RPMI7951 (cell line): ENCODE results near the gene MYRIP. TPM values are rescaled to one million over a fixed set of nuclear protein-coding genes. Genes with fewer than 3 reads are reported as not detected.
"Not testable (repeated sequence)": the region's sequence is repeated elsewhere in the genome, so short reads cannot be mapped to it uniquely, and the experiment has no call there.

Source experiments
- DNase-seq: peaks from one replicate; pipeline ENCODE4 v3.0.0-alpha.2; 2012; ENCODE audit warnings: low read depth
- total RNA-seq: library from RNA; depleted of rRNA; stranded (reverse); fragments of >200 nt; shearing (Covaris generic); gene quantifications from 2 replicates; pipeline ENCODE4 v1.2.3, GENCODE V29; 2014

The MYRIP gene
- total RNA-seq, 1 experiment from 2014 or later, result not detected

DNA sequence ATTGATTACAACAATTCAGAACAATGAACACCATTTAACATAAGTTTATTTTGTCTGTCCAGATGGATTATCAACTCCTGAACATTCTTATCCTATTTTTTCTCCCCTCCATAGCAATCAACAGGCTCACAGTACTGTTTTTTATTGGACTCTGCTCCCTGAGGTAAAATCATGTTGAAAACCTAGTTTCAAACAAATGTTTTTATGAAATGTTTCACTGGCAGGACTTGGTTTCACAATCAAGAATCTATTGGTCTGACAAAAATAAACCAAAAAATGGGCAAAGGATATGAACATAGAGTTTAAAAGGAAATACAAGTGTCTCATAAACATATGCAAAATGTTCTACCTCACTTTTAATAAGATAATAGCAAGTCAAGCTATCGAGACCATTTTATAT, 2.6 kb upstream of the MYRIP start:
- DNase-seq, result no peak

DNA sequence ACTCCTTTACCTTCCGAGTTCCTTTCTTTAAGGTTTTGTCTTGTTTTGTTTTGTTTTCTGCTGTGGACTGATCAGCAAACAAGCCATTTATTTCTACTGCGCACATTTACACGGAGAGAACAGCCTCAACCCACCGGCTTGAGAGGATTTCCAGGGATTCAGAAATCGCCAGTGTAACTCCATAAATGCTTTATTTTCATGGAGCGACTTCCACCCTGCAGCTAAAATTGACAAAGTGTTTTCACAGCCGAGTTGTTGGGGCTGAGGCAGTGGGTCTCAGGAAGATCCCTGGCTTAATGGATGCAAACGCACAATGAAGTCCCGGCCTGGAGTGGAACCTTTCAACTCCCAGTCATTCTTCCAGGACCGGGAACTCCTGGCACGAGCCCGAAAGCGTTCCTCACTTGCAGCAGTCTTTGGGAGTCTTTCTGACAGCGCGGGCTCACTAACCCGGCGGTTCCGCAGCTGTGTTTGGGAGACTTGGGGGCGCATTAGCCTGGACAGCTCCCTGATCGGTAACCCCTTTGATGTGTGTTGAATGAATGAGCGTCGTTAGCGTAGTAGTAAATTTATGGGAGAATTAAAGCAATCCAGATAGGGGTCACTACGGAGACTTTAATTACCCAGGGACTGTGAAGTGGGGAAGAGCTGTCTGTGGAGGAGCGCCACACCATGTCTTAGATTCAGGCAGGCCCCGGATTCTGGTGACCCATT, 785 bp upstream of the MYRIP start:
- no peak for DNase-seq

DNA sequence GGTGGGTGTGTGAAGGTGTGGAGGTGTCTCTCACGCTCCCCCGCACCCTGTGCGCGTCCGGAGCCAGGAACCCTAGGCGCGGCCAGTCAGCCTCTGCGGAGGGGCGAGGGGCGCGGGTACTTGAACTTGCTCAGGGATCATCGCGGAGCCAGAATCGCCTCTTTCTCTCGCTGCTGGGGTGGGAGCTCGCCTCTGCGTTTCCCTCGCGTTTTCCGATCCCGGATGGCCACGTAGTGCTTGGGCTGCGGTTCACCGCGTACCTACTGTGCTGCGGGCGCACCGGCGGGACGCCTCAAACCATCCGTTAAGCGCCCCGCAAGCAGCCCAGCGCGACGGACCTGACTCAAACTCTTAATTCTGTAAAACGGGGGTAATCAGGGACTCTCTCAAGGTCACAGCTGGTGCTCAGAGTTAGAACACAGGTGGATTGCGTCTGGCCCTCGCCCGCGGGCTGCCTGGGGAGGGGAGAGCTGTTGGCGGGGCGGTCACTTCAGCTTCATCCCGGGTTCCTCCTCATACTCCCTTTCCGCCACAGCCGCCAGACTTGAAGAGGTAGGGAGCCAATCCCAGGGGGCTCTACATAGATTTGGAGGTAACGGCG, 686 bp downstream of the MYRIP start:
- DNase-seq, result no peak

DNA sequence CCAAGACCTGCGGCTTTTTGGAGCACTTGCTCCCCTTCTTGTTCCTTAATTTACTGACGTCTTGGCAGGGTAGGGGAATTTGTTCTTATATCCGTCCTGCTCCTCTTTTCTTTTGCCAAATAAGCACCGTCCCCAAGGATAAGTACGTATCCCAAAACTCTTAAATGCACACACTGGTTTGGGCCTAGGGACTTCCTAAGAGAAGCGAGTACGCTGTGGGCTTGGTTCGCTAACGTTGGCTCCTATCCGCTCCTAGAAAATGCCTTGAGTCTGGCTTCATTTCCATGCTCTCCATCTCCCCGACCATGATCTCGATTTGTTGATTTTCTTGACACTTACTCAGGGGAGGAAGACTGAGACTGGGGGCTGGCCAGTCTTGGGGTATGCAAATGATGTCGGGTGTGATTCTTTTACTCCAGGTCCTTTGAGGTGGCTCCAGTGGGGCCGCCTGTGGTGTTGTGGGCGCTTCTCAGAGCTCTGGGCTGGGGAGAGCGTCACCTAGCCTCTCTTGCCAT, 1.3 kb downstream of the MYRIP start:
- DNase-seq, result no peak

DNA sequence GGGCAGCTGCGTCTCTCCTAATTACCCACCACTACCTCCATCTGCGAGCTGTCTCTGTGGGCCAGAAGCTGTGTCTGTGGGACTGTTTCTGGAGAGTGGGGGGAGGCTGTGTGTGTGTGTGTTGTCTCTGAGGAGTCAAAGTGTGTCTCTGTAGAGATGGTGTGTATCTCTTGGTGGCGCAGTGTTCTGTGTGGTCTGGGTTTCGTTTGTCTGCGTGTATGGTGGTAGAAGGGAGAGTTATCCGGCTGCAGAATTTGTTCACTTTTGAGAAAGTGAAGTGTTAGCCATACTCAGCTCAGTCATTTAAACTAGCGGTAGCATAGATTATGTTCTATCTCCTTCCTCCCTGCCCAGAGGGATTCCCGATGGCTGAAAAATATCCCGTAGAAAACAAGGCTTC, 2.2 kb downstream of the MYRIP start:
- DNase-seq, result no peak

DNA sequence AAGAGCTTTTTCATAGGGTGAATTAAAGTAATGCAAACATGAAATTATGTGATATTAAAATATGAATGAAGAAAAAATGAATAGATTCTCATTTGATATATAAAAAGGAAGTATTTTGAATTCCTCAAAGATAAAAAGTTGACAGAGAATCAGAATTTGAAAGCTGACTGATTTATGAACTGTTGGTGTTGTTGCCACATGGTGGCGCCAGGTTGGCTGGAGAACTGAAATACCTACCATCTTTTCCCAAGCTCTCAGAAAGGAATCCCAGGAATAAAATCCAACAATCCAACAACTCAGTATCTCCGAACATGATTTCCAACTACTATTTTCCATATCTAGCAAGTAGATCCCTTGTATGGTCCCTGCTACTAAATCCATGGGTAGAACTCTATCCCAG, 3.1 kb downstream of the MYRIP start:
- no peak for DNase-seq

DNA sequence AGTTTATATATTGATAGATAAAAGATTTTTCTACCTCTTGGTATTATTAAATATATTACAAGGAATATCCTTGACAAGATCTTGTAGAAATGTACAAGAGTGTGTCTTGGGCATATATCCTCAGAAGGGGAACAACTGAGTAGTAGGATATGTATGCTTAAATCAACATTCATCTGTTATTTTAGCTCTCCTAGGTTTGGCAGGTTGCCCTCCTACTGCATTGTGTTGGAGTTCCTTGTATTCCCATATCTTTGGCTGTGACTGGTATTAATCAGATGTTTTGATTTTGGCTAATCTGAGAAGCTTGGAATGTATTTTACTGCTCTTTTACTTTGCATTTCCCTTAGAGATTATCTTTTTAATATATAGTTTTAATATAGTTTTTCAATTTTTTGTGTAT, 4.6 kb downstream of the MYRIP start:
- no peak for DNase-seq

DNA sequence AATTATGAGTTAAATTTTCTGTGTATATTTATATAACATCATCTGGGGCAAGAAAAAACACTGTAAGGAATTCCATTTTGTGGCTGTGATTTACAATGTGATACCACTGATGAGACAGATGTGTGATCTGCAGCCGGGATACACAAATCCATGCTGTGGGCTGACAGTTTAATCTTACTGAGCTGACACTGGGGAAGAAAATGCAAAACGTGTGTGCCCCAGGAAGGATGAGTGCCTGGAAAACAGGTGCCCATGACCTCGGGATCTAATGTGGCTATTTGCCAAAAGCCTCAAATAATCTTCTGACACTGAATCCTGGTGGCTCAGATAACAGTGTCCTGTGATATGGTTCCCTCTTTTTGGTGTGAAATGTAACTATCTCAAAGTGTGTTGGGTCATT, 10.5 kb downstream of the MYRIP start:
- DNase-seq, result no peak

DNA sequence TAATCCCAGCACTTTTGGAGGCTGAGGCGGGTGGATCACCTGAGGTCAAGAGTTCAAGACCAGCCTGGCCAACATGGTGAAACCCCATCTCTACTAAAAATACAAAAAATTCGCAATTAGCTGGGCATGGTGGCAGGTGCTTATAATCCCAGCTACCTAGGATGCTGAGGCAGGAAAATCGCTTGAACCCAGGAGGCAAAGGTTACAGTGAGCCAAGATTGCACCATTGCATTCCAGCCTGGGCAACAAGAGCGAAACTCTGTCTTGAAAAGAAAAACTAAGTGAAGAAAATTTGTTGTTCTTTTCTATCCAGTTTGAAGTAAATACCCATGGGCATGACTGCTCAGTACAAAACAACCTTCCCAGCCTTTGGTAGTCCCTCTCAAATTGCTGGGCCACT, 24.4 kb downstream of the MYRIP start:
- DNase-seq, result not testable (repeated sequence)

DNA sequence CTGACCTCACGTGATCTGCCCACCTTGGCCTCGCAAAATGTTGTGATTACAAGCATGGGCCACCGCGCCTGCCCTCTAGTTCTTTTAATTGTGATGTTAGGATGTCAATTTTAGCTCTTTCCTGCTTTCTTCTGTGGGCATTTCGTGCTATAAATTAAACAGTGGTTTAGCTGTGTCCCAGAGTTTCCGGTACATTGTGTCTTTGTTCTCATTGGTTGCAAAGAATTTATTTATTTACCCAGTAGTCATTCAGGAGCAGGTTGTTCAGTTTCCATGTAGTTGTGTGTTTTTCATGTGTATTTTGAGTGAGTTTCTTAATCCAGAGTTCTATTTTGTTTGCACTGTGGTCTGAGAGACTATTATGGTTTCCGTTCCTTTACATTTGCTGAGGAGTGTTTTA, 30.1 kb downstream of the MYRIP start:
- DNase-seq, result no peak

DNA sequence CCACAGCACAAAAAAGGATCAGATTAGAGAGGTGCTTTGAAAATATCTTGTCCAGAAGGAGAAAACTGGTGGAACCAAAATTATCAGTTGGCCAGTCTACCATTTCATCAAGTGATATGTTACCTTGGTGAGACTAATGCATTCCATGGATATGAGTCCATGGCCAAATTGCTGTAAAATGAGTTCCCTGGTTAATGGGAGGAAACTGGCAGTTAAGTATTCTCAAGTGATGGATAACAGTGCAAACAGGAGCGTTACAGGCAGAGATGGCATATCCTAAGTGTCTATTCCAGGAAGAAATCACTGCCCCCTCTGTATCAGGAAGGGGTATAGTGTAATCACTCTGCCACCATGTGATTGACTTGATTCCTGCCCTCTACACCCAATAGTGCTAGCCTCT, 34.0 kb downstream of the MYRIP start:
- DNase-seq, result no peak

DNA sequence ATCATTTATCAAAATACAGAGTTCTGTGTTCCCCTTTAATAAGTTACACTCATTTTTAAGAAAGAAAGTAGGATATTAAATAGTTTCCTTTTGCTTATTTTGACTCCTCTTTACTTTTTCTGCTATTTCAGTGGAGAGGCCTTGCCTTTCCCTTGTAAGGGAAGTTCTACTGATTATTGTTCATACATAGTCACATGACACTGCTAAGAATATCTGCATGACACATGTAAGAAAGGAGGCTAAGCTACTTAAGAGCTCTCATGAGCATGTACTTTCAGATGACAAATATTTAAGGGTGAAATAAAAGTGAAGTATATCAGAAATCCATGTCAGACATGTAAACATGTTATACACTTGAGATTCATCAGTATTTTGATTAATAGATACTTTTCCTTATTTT, 39.0 kb downstream of the MYRIP start:
- no peak for DNase-seq

DNA sequence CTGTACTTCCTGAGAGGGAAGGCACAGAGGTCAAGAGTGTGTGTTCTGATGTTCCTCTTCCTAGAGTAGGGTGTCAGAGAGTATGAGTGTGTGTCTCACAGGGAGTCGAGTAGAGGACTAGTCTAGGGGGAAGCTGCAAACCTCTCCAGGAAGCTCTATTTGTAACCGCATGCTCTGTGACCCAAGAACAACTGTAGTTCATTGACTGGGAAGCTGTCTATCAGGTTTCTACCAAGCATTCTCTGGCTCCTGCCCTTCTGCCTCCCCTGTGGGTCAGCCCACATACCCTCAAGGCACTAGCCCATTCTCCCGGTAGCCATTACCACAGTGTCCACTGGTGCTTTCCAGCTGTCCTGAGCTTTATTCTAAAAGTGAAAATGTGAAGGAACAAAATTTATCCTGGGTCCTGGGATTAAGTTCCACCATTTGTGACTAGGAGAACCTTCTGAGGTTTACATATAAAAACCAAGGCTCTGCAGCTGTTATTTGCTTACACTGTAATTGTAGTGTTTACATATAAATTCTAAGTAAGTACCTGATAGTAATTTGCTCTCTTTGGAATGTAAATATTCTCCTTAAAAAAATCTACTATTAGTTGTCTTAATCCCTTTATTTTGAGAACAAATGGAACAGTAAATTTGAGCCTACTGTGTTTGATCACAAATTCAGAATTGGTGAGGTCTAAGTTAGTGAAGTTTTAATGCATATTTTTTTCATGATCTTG, 40.7 kb downstream of the MYRIP start:
- DNase-seq, result no peak

DNA sequence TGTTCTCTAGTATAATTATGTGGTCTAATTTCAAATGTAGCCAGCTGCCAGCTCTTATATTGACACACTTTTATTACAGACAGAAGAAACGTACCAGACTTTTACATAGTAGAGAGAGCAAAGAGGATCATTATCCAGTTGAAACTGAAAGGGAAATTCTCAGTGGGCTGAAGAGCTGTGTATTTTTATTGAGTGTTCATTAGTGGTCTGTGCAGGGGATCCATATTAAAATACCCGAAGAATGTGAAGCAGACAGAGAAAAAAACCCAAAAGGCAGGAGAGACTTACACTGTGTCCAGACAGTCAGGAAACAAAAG, 41.3 kb downstream of the MYRIP start:
- no peak for DNase-seq

DNA sequence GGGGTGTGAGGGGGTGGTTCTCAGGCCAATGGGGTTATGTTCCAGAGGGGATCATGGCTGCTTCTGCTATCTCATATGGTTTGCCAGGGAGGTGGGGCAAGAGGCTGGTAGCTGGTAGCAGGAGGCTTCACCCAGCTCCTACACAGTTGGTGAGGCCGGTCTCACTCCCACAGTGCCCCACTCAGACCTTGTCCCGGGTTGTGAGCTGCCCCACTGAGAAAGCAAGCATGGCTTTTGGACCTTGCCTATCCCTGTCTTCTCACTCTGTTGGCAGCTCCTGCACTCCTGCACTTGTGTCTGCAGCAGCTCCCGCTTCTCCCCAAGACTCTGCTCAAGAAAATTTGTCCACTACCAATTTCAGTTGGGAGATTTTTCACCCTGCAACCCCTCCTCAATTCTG, 46.1 kb downstream of the MYRIP start:
- DNase-seq, result no peak

DNA sequence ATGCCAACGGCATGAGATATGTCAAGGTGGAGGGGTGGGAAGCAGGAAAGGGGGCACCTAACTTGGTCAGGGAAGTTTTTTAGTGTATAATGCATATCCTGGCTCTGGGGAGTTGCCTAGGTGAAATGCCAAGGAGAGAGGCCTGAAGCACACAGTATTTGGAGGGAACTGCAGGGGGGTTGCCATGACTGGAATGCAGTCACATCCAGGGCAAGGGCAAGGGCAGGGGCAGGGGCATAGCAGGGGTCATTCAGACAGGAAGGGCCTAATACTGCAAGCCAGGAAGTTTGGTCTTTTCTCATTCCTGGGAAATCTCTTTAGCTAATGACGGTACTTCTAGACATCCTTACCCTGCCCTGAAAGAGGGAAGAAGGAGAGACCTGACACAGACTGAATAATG, 60.5 kb downstream of the MYRIP start:
- no peak for DNase-seq

DNA sequence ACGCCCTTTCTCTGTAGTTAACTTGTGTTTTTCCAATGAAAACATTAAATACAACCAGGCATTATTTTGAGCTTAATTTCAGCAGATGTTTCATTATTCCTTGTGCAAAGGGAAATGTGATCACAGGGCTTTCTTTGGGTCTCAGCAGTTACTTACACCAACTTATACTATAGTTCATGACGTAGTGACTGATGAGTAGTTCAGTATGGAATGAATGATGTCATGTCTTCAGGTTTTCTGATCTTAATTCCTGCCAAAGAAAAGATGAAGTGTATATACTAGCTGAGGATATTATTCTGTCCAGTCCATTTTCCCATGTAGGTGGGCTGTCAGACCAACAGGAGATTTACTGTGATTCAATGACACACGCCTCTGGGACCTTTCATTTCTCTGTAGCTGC, 61.3 kb downstream of the MYRIP start:
- no peak for DNase-seq

DNA sequence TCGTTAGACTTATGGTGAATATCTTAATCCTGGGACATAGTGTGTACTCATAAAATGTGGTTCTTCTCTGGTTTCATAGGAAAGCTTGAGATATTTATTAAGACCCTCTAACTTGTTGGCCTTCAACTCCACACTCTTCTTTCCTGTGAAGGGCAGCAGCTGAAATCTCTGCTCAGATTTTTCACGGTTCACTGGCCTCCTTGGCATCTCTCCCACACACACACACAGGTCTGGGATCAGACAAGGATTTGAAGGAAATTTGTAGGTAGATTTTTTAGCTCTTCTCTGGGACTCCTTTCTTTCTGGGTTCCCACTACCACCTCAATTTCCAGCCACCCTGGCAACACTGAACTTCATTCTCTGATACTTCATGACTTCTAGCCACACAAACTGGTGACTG, 70.2 kb downstream of the MYRIP start:
- DNase-seq, result no peak

DNA sequence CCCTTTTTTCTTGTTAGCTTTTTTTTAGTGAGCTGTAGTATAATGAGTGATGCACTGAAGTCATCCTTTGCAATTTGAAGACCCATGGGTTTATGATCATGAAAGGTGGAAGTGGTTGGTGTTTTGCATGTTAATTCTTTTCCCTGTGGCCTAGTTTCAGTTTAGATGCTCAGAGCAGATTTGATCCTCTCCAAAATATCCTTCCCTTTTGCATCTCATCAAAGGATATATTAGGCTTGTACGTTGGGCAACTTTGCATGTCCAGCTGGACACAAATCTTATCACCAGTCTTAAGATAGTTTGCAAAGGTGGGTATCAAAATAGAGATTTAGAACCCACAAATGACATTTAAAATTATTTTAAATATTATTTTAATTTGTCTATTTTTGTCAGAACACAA, 72.7 kb downstream of the MYRIP start:
- no peak for DNase-seq

DNA sequence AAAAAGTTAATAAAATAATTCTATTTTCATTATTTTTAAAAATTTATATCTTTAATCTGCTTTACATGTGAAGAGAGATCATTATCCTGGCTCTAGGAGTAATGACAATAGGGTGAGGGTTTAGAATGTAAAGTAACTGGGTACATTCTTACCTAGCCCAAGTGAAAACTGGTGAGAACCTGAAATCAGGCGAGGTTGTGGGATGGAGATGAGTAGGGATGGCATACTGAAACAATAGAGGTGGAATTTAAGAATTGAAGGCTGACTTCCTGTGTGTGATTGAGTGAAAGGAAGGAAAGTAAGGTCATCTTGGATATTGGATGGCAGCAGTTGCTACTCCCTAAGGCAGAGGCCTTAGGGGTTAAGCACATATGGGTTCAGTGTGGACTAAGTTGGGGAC, 82.7 kb downstream of the MYRIP start:
- no peak for DNase-seq

DNA sequence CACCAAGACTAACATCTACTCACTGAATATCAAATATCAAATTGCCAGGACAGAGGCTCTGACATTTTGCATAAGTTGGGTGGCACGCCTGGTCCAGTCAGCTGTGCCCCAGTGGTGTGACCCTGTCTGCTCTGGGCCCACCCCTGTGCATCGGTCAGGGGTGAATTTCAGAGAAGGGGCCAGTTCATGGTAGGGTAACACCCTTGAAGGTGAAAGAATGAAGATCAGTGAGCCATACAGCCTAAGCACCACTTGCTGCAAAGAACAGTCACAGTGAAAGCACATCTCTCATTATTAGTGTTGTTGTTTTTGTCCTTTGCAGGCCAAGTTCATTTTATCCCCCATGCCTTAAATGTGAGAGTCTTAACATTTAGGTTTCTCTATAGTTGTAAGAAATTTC, 86.8 kb downstream of the MYRIP start:
- DNase-seq, result no peak

DNA sequence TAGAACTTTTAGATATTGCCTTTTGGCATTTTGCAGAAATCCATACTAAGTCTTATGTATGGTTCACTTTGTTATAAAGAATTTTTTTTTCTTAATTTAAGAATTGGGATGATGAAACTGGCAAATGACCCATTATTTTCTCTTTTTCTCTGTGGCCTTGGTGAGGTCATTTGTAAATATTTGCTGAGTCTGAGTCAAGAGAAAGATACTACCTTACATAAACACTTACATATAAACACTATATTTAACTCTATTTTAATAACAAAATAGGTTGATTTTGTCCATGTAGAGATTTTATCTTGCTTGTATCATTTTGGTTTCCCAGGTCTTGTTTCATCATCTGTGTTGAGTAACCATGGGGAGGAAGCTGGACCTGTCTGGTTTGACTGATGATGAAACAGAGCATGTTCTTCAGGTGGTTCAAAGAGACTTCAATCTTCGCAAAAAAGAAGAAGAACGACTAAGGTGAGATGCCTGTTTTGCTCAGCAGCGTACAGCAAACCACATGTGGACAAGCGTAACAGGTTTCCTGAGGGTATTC, 91.1 kb downstream of the MYRIP start:
- no peak for DNase-seq

DNA sequence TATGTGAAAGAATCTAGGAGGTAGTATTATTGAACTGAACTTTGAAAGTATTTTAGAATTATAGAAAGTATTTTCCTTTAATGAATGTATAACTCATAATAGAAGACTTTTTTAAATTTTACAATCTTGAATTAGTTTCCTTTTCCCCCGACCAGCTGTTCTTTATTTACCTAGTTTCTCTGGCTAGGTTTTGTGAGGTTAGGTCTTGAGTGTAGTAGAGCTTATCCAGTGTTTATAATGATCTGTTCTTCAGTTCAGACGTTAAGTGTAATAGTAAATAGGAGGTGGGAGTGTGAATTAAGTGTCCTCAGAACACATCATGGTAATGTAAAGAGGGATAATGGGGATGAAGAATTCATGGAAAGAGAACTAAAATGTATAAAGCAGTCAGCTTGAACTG, 93.8 kb downstream of the MYRIP start:
- no peak for DNase-seq
